Chondrocyte (in vitro differentiated cells): ENCODE measurements around the gene MELK. TPM values are rescaled to one million over a fixed set of nuclear protein-coding genes. Genes with fewer than 3 reads are reported as not detected.
"Not testable (repeated sequence)": the region's sequence is repeated elsewhere in the genome, so short reads cannot be mapped to it uniquely, and the experiment has no call there.

Experiments
- DNase-seq: peaks from one replicate; pipeline ENCODE4 v3.0.0; 2021; ENCODE audit warnings: mixed read lengths, low spot score
- H3K27ac Mint-ChIP-seq: one replicate; pipeline ENCODE4 v1.8.0; 2021; ENCODE audit warnings: mild to moderate bottlenecking, moderate library complexity, mixed read lengths; ENCODE audit not compliant: unreplicated experiment
- H3K27me3 Mint-ChIP-seq: 2 replicates; pipeline ENCODE4 v1.8.0; 2021; ENCODE audit warnings: low read depth, mixed read lengths
- H3K36me3 Mint-ChIP-seq: 2 replicates; pipeline ENCODE4 v1.8.0; 2021; ENCODE audit warnings: low read depth, mixed read lengths
- H3K4me1 Mint-ChIP-seq: 2 replicates; pipeline ENCODE4 v1.8.0; 2021; ENCODE audit warnings: low read depth, mild to moderate bottlenecking, mixed read lengths
- H3K4me3 Mint-ChIP-seq: one replicate; pipeline ENCODE4 v1.8.0; 2021; ENCODE audit warnings: mild to moderate bottlenecking, moderate library complexity, mixed read lengths; ENCODE audit not compliant: unreplicated experiment
- H3K9me3 Mint-ChIP-seq: 2 replicates; pipeline ENCODE4 v1.8.0; 2021; ENCODE audit warnings: low read depth, mixed read lengths
- CTCF ChIP-seq: fragments of 200-600 bp; sonication (generic); IDR thresholded peaks from 2 replicates; pipeline ENCODE4 v1.5.0; 2021; ENCODE audit warnings: antibody characterized with exemption, mild to moderate bottlenecking, moderate library complexity
- total RNA-seq: library from RNA; stranded (reverse); gene quantifications from 3 replicates; pipeline ENCODE4 v1.2.1, GENCODE V29; 2021

MELK gene
- total RNA-seq, 1 donor from 2014 or later = 10.4 TPM

- Mint-ChIP-seq H3K36me3 (no peaks in the 10 kb centered on the region), H3K27me3 (peaks cover 8% of the 10 kb centered on the region), H3K4me1 (peaks cover 14% of the 10 kb centered on the region), H3K27ac (no peak overlapping the region), H3K9me3 (no peaks in the 10 kb centered on the region), H3K4me3 (no peak overlapping the region)
- TF ChIP-seq CTCF = no peak
- no peak for DNase-seq
Observed at GRCh38 chr9:36550135-36550534, 22.6 kb upstream of the MELK start.

GRCh38 chr9:36550631-36551098 lies 22.0 kb upstream of the MELK start:
- Mint-ChIP-seq H3K27ac (peak overlapping the region; percentile 77), H3K4me1 (peaks cover 15% of the 10 kb centered on the region)
- H3K27me3 Mint-ChIP-seq, H3K4me3 Mint-ChIP-seq, H3K9me3 Mint-ChIP-seq, DNase-seq, H3K36me3 Mint-ChIP-seq: not testable (repeated sequence)

- Mint-ChIP-seq H3K36me3 (no peaks in the 10 kb centered on the region), H3K27ac (peak overlapping the region; percentile 77), H3K27me3 (peaks cover 8% of the 10 kb centered on the region), H3K9me3 (no peaks in the 10 kb centered on the region), H3K4me1 (peaks cover 17% of the 10 kb centered on the region), H3K4me3 (no peak overlapping the region)
- DNase-seq = no peak
- TF ChIP-seq CTCF = no peak
Observed at GRCh38 chr9:36551129-36551528, 21.6 kb upstream of the MELK start.

GRCh38 chr9:36551910-36552309 lies 20.8 kb upstream of the MELK start:
- no peak overlapping the region for H3K4me3 Mint-ChIP-seq
- DNase-seq = no peak
- peaks cover 8% of the 10 kb centered on the region for H3K27me3 Mint-ChIP-seq
- no peak for TF ChIP-seq CTCF
- peaks cover 17% of the 10 kb centered on the region for H3K4me1 Mint-ChIP-seq
- no peaks in the 10 kb centered on the region for H3K36me3 Mint-ChIP-seq
- no peaks in the 10 kb centered on the region for H3K9me3 Mint-ChIP-seq
- H3K27ac Mint-ChIP-seq = no peak overlapping the region

- Mint-ChIP-seq H3K9me3 (no peaks in the 10 kb centered on the region), H3K27me3 (no peaks in the 10 kb centered on the region), H3K4me3 (no peak overlapping the region), H3K36me3 (no peaks in the 10 kb centered on the region), H3K27ac (no peak overlapping the region), H3K4me1 (peaks cover 7% of the 10 kb centered on the region)
- no peak for TF ChIP-seq CTCF
- DNase-seq = no peak
Observed at GRCh38 chr9:36559036-36559695, 13.5 kb upstream of the MELK start.

GRCh38 chr9:36560771-36561170 lies 11.9 kb upstream of the MELK start:
- Mint-ChIP-seq H3K27me3 (no peaks in the 10 kb centered on the region), H3K36me3 (no peaks in the 10 kb centered on the region), H3K9me3 (no peaks in the 10 kb centered on the region), H3K4me3 (no peak overlapping the region), H3K27ac (no peak overlapping the region), H3K4me1 (peaks cover 5% of the 10 kb centered on the region)
- no peak for DNase-seq
- no peak for TF ChIP-seq CTCF

- H3K27ac Mint-ChIP-seq, H3K27me3 Mint-ChIP-seq, H3K4me3 Mint-ChIP-seq, H3K9me3 Mint-ChIP-seq, H3K36me3 Mint-ChIP-seq: not testable (repeated sequence)
- H3K4me1 Mint-ChIP-seq = peaks cover 16% of the 10 kb centered on the region
- peak; percentile 27 for DNase-seq
Observed at GRCh38 chr9:36562801-36563200, 9.9 kb upstream of the MELK start.
